ENCODE data around the gene TNNT2. TPM values are rescaled to one million over a fixed set of nuclear protein-coding genes. Genes with fewer than 3 reads are reported as not detected.

The TNNT2 gene
- total and polyA plus RNA-seq, 2 donors (not counting 1 experiment from before 2014, with no cell fraction given) = not detected

GRCh38 chr1:201391225-201391624, 13.7 kb upstream of the TNNT2 start:
- CTCF ChIA-PET = no interaction called here
- peaks cover 31% of the 10 kb centered on the region for H3K27me3 Mint-ChIP-seq
- no peak overlapping the region for H2AFZ ChIP-seq (ENCODE audit: insufficient read depth, low read depth, low read length, poor library complexity, severe bottlenecking)
- no peak overlapping the region for H3K4me2 ChIP-seq (replicated peaks; ENCODE audit: low read depth, low read length, poor library complexity, severe bottlenecking)
- no peak for ATAC-seq (ENCODE audit: low read depth)
- H3K9me3 ChIP-seq (ENCODE audit: control extremely low read depth in 1 of 3, control insufficient read depth in 2 of 3, insufficient read depth in 1 of 3, low read length in 2 of 3) = no peaks in the 10 kb centered on the region
- no peaks in the 10 kb centered on the region for H3K9me3 Mint-ChIP-seq (ENCODE audit: insufficient read depth)
- no peaks in the 10 kb centered on the region for H3K79me2 ChIP-seq (ENCODE audit: control insufficient read depth, insufficient read depth, low read length)
- no peak for DNase-seq
- no peak overlapping the region for H3K9ac ChIP-seq (ENCODE audit: low read length)
- H3K4me1 ChIP-seq (ENCODE audit: control insufficient read depth in 2 of 2, insufficient read depth in 2 of 2, low read length in 2 of 2) = no peaks in the 10 kb centered on the region
- POLR2A ChIA-PET = no interaction called here
- H3K4me1 Mint-ChIP-seq = no peaks in the 10 kb centered on the region
- no peak overlapping the region for H3K4me3 Mint-ChIP-seq
- intact Hi-C loops (cut with micrococcal nuclease) = no loop called here
- no peaks in the 10 kb centered on the region for H4K20me1 ChIP-seq (ENCODE audit: control insufficient read depth, insufficient read depth, low read length, poor library complexity, severe bottlenecking)
- TF ChIP-seq EZH2 (IDR thresholded peaks at IDR 0.05; ENCODE audit: borderline replicate concordance, insufficient read depth, low read depth, low read length, poor library complexity, severe bottlenecking) (no peak), CTCF (IDR thresholded peaks at IDR 0.05) (no peak)
- no peak overlapping the region for H3K27ac ChIP-seq (ENCODE audit: low read length in 2 of 2)
- WGBS (ENCODE audit: insufficient coverage) = 87% methylated on average over 1 of the region's 1 CpG
- no peaks in the 10 kb centered on the region for H3K36me3 ChIP-seq (replicated peaks in 1 of 2; ENCODE audit: control extremely low read depth in 1 of 2, control insufficient read depth in 1 of 2, extremely low read depth in 1 of 2, insufficient read depth in 2 of 2, low read length in 1 of 2)
- no peak overlapping the region for H3K4me3 ChIP-seq (ENCODE audit: control extremely low read depth in 1 of 5, extremely low read depth in 1 of 5, insufficient read depth in 1 of 5, low read depth in 2 of 5, low read length in 4 of 5)
- no peak overlapping the region for H3K27ac Mint-ChIP-seq
- H3K27me3 ChIP-seq (replicated peaks in 1 of 4; ENCODE audit: control extremely low read depth in 1 of 4, control insufficient read depth in 3 of 4, insufficient read depth in 4 of 4, low read length in 3 of 4) = peaks cover 0 to 8% (median 0%) of the 10 kb centered on the region in 4 experiments

GRCh38 chr1:201389051-201389450, 11.6 kb upstream of the TNNT2 start:
- TF ChIP-seq EZH2 (IDR thresholded peaks at IDR 0.05; ENCODE audit: borderline replicate concordance, insufficient read depth, low read depth, low read length, poor library complexity, severe bottlenecking) (no peak), CTCF (IDR thresholded peaks at IDR 0.05) (no peak)
- Mint-ChIP-seq H3K4me3 (no peak overlapping the region), H3K27ac (no peak overlapping the region), H3K27me3 (peaks cover 33% of the 10 kb centered on the region), H3K9me3 (ENCODE audit: insufficient read depth) (no peaks in the 10 kb centered on the region), H3K4me1 (no peaks in the 10 kb centered on the region)
- H3K27ac ChIP-seq (ENCODE audit: low read length in 2 of 2) = no peak overlapping the region
- WGBS (ENCODE audit: insufficient coverage) = 93% methylated on average over 5 of the region's 12 CpGs
- H4K20me1 ChIP-seq (ENCODE audit: control insufficient read depth, insufficient read depth, low read length, poor library complexity, severe bottlenecking) = no peaks in the 10 kb centered on the region
- no peak for ATAC-seq (ENCODE audit: low read depth)
- intact Hi-C loops (cut with micrococcal nuclease) = no loop called here
- no peak overlapping the region for H3K4me3 ChIP-seq (ENCODE audit: control extremely low read depth in 1 of 5, extremely low read depth in 1 of 5, insufficient read depth in 1 of 5, low read depth in 2 of 5, low read length in 4 of 5)
- no peak for DNase-seq
- CTCF ChIA-PET = interaction anchor here (0.6 to 2.1 kb wide), 2 partner anchors 21 to 1610 kb away, joined by 3 to 5 read pairs; no protein-coding TSS in a partner anchor
- no peaks in the 10 kb centered on the region for H3K9me3 ChIP-seq (ENCODE audit: control extremely low read depth in 1 of 3, control insufficient read depth in 2 of 3, insufficient read depth in 1 of 3, low read length in 2 of 3)
- no peaks in the 10 kb centered on the region for H3K36me3 ChIP-seq (replicated peaks in 1 of 2; ENCODE audit: control extremely low read depth in 1 of 2, control insufficient read depth in 1 of 2, extremely low read depth in 1 of 2, insufficient read depth in 2 of 2, low read length in 1 of 2)
- H3K4me1 ChIP-seq (ENCODE audit: control insufficient read depth in 2 of 2, insufficient read depth in 2 of 2, low read length in 2 of 2) = no peaks in the 10 kb centered on the region
- peaks cover 0 to 14% (median 0%) of the 10 kb centered on the region in 4 experiments for H3K27me3 ChIP-seq (replicated peaks in 1 of 4; ENCODE audit: control extremely low read depth in 1 of 4, control insufficient read depth in 3 of 4, insufficient read depth in 4 of 4, low read length in 3 of 4)
- H3K79me2 ChIP-seq (ENCODE audit: control insufficient read depth, insufficient read depth, low read length) = no peaks in the 10 kb centered on the region
- no peak overlapping the region for H3K9ac ChIP-seq (ENCODE audit: low read length)
- H3K4me2 ChIP-seq (replicated peaks; ENCODE audit: low read depth, low read length, poor library complexity, severe bottlenecking) = no peak overlapping the region
- POLR2A ChIA-PET = no interaction called here
- H2AFZ ChIP-seq (ENCODE audit: insufficient read depth, low read depth, low read length, poor library complexity, severe bottlenecking) = no peak overlapping the region

Data from B cell (primary cell).